ENCODE results near the gene ZNF568. TPM values are rescaled to one million over a fixed set of nuclear protein-coding genes. Genes with fewer than 3 reads are reported as not detected.

Gene ZNF568
- total and polyA plus RNA-seq, 9 of the 15 experiments (the other 6 are each of a cell fraction or from before 2014, with no cell fraction given), result 0.04 to 0.36 (median 0.07) TPM; not detected in 1

DNA sequence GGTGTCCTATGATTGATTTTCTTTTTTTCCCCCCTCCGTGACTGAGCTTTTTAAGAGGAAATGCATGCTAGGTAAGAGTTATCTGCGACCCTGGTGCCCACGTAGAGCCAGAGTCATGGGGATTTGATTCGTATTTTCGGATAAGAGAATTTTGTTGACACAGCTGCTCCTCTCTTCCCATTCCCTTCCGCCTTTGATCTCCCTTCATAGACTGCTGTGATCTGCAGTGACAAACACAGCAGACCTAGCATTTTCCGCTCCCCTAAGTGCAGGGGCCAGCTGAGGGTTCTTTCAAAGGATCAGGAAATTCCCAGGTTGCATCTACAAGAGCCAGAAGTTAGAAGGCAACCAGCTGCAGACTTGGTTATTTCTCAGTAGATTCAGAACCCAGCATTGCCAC lies 70.5 kb downstream of the ZNF568 start:
- H3K9ac ChIP-seq (ENCODE audit: insufficient read depth in 1 of 2, low read depth in 2 of 2, low read length in 2 of 2), result no peak overlapping the region
- H3K9me3 ChIP-seq (replicated peaks; ENCODE audit: control insufficient read depth, insufficient read depth, low read depth, low read length), result peaks cover 3% of the 10 kb centered on the region; the same call in 1 of the 2 replicates
- no peak overlapping the region for H3K4me2 ChIP-seq (ENCODE audit: insufficient read depth, low read length)
- FAIRE-seq, result no peak
- TF ChIP-seq ZNF668 (CRISPR knock-in tag; IDR thresholded peaks at IDR 0.05), result no peak
- no peak for TF ChIP-seq XRCC4 (IDR thresholded peaks at IDR 0.05; ENCODE audit: extremely low read depth, insufficient read depth, insufficient read length)
- TF ChIP-seq CEBPG (CRISPR knock-in tag; IDR thresholded peaks at IDR 0.05), result no peak
- TF ChIP-seq CEBPG (tag; conservative IDR thresholded peaks at IDR 0.05 in 1 of 2, IDR thresholded peaks at IDR 0.05 in 1 of 2), result no peak
- TF ChIP-seq, protein P1, sequence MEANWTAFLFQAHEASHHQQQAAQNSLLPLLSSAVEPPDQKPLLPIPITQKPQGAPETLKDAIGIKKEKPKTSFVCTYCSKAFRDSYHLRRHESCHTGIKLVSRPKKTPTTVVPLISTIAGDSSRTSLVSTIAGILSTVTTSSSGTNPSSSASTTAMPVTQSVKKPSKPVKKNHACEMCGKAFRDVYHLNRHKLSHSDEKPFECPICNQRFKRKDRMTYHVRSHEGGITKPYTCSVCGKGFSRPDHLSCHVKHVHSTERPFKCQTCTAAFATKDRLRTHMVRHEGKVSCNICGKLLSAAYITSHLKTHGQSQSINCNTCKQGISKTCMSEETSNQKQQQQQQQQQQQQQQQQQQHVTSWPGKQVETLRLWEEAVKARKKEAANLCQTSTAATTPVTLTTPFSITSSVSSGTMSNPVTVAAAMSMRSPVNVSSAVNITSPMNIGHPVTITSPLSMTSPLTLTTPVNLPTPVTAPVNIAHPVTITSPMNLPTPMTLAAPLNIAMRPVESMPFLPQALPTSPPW (CRISPR knock-in tag; IDR thresholded peaks at IDR 0.05), result no peak
- no peak for TF ChIP-seq HEY1 (CRISPR knock-in tag; IDR thresholded peaks at IDR 0.05; ENCODE audit: borderline replicate concordance)
- no peak for TF ChIP-seq PHF8 (IDR thresholded peaks at IDR 0.05; ENCODE audit: borderline replicate concordance, low read length)
- no peak for TF ChIP-seq NBN (IDR thresholded peaks at IDR 0.05; ENCODE audit: low read depth)
- BruUV-seq (replicated peaks), result no TSS peak
- DNase-seq (ENCODE audit: extremely low read depth in 1 of 4, low spot score in 3 of 4), result no peak
- in situ Hi-C loops (cut with MboI) (no loop called here), intact Hi-C loops (cut with micrococcal nuclease) (no loop called here)
- ChIA-PET POLR2A (no interaction called here), CTCF (ENCODE audit: low intra/inter-chr PET ratio) (no interaction called here)
- 2% methylated on average over 7 of the region's 7 CpGs for WGBS (ENCODE audit: insufficient coverage, low coverage, missing lambda C conversion rate)
- no peak overlapping the region for H2AFZ ChIP-seq (ENCODE audit: low read depth, low read length)
- H3K79me2 ChIP-seq (ENCODE audit: control insufficient read depth, insufficient read depth, low read length), result no peaks in the 10 kb centered on the region
- no peaks in the 10 kb centered on the region for H4K20me1 ChIP-seq (replicated peaks; ENCODE audit: control insufficient read depth, insufficient read depth, low read length)
- H3K27ac ChIP-seq (ENCODE audit: extremely low read depth, low read depth, low read length), result no peak overlapping the region
- H3K27me3 ChIP-seq (ENCODE audit: control insufficient read depth in 2 of 2, insufficient read depth in 2 of 2, low read length in 2 of 2), result no peaks in the 10 kb centered on the region
- no peaks in the 10 kb centered on the region for H3K4me1 ChIP-seq (replicated peaks in 1 of 2; ENCODE audit: control insufficient read depth in 2 of 2, insufficient read depth in 2 of 2, low read length in 2 of 2)
- H3K9me1 ChIP-seq (ENCODE audit: control insufficient read depth, insufficient read depth, low read length), result no peaks in the 10 kb centered on the region
- no peak overlapping the region for H3K4me3 ChIP-seq
- no peak for ATAC-seq
- no peaks in the 10 kb centered on the region for H3K36me3 ChIP-seq (ENCODE audit: control insufficient read depth, insufficient read depth, low read length)

Measured in K562 (cell line).